Chondrocyte (in vitro differentiated cells): Measurements from ENCODE around the gene THOC3. TPM values are rescaled to one million over a fixed set of nuclear protein-coding genes. Genes with fewer than 3 reads are reported as not detected.

ENCODE experiments used
- total RNA-seq: library from RNA; stranded (reverse); gene quantifications from 3 replicates; pipeline ENCODE4 v1.2.1, GENCODE V29; 2021

THOC3 gene
- total RNA-seq, 1 donor from 2014 or later = 31.3 TPM

Other genes starting within 250 kb of the THOC3 start
- gene CPLX2, start 96.7 kb downstream of the THOC3 start, total RNA-seq = not detected in 3 replicates